Psoas muscle (tissue), 8 donors: ENCODE results near the gene FAM228B. TPM values are rescaled to one million over a fixed set of nuclear protein-coding genes. Genes with fewer than 3 reads are reported as not detected.
"Not testable (repeated sequence)": the region's sequence is repeated elsewhere in the genome, so short reads cannot be mapped to it uniquely, and the experiment has no call there.

ENCODE experiments used
- ATAC-seq, 4 donors: fragments of 200-7000 bp; cut with Tn5 transposase; one replicate each; pipeline ENCODE4 v1.9.1; 2020; ENCODE audit warnings: moderate library complexity in 3 of 4, mild to moderate bottlenecking in 2 of 4
- DNase-seq, 2 donors: peaks; one replicate each; pipeline ENCODE4 v3.0.0-alpha.2; 2020
- H3K27ac ChIP-seq: fragments of 200-600 bp; one replicate; pipeline ENCODE4 v1.8.0; 2022
- H3K27me3 ChIP-seq, 3 donors: fragments of 200-600 bp in 1 of 3; one replicate each; pipeline versions ENCODE4 v1.6.1 to v1.8.0; 2013 to 2022; ENCODE audit warnings: low read length in 2 of 3, mild to moderate bottlenecking in 2 of 3, moderate library complexity in 1 of 3; ENCODE audit not compliant: insufficient read depth in 3 of 3
- H3K36me3 ChIP-seq, 2 donors: fragments of 200-600 bp in 1 of 2; one replicate each; pipeline versions ENCODE4 v1.6.1 to v1.8.0; 2013 to 2022; ENCODE audit warnings: low read depth in 1 of 2, mild to moderate bottlenecking in 1 of 2, moderate library complexity in 1 of 2; ENCODE audit not compliant: insufficient read depth in 1 of 2
- H3K4me1 ChIP-seq: fragments of 200-600 bp; one replicate; pipeline ENCODE4 v1.8.0; 2022
- H3K4me3 ChIP-seq: fragments of 200-600 bp; one replicate; pipeline ENCODE4 v1.8.0; 2022; ENCODE audit warnings: mild to moderate bottlenecking
- H3K9me3 ChIP-seq: fragments of 200-600 bp; one replicate; pipeline ENCODE4 v1.8.0; 2022
- WGBS, 3 donors: extraction: QIAGEN DNeasy Blood & Tissue Kit; methylation state at CpG; one replicate each; pipeline versions ENCODE4 v1.1.6 to v1.1.7; 2013; 5-methylcytosine and 5-hydroxymethylcytosine counted together
- intact Hi-C, 2 donors: fragments of 100-400 bp; cut with DNase I; formaldehyde crosslinking; loops; one replicate each; pipeline versions ENCODE4 v1.11.0 to v1.14.2; 2022
- polyA plus RNA-seq, 3 donors: library from polyadenylated mRNA; stranded (reverse); fragments of 200-250 nt; gene quantifications; one replicate each; pipeline ENCODE4 v1.2.3, GENCODE V29; 2013
- total RNA-seq, 4 donors: library from RNA; stranded (reverse); fragmentation: NEBNext Ultra II Directional in 2 of 4; extraction: Animal tissue kit (Norgen Biotek cat#: 25700) in 2 of 4; gene quantifications; one replicate each; pipeline versions ENCODE4 v1.2.1 to v1.2.4, GENCODE V29; 2021 to 2023
- TF ChIP-seq, protein P1 (sequence below): fragments of 200-600 bp; IDR thresholded peaks from one replicate; pipeline ENCODE4 v1.8.0; 2022; ENCODE audit warnings: antibody characterized with exemption
- donor health status: healthy with polysubstance abuse.
- donor health status: DM: no; HTN: no; CAD: no; lungs with moderate emphysema.
- donor health status: Bipolar disorder and iron deficiency.
- donor health status: healthy.
- donor health status: DM: yes; HTN: yes; CAD: no.
- donor health status: DM: no; HTN: no; CAD: no.
- donor health status: DM: no; HTN: no; CAD: no.
- donor health status: DM: yes; HTN: yes; CAD: no.

The FAM228B gene
- total and polyA plus RNA-seq, 7 donors = 2.5 to 30.1 (median 12.4) TPM

DNA sequence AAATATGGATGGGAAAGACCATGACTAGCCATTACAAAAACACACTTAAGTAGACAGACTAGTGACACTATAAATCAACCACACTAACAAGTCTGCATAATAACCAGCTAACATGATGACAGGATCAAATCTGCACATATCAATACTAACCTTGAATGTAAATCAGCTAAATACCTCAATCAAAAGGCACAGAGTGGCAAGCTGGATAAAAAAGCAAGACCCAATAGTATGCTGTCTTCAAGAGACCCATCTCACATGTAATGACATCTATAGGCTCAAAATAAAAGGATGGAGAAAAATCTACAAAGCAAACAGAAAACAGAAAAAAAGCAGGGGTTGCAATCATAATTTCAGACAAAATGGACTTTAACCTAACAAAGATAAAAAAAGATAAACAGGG lies 16.5 kb upstream of the FAM228B start:
- ATAC-seq (no peak), DNase-seq (no peak)
- no peak overlapping the region for H3K27ac ChIP-seq
- intact Hi-C loops = no loop called here
- H3K9me3 ChIP-seq = no peaks in the 10 kb centered on the region
- H3K4me1 ChIP-seq = no peaks in the 10 kb centered on the region
- peaks cover 0 to 8% of the 10 kb centered on the region in 2 donors for H3K36me3 ChIP-seq
- no peaks in the 10 kb centered on the region for H3K27me3 ChIP-seq
- H3K4me3 ChIP-seq = no peak overlapping the region
- TF ChIP-seq, protein P1, sequence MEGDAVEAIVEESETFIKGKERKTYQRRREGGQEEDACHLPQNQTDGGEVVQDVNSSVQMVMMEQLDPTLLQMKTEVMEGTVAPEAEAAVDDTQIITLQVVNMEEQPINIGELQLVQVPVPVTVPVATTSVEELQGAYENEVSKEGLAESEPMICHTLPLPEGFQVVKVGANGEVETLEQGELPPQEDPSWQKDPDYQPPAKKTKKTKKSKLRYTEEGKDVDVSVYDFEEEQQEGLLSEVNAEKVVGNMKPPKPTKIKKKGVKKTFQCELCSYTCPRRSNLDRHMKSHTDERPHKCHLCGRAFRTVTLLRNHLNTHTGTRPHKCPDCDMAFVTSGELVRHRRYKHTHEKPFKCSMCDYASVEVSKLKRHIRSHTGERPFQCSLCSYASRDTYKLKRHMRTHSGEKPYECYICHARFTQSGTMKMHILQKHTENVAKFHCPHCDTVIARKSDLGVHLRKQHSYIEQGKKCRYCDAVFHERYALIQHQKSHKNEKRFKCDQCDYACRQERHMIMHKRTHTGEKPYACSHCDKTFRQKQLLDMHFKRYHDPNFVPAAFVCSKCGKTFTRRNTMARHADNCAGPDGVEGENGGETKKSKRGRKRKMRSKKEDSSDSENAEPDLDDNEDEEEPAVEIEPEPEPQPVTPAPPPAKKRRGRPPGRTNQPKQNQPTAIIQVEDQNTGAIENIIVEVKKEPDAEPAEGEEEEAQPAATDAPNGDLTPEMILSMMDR = no peak

DNA sequence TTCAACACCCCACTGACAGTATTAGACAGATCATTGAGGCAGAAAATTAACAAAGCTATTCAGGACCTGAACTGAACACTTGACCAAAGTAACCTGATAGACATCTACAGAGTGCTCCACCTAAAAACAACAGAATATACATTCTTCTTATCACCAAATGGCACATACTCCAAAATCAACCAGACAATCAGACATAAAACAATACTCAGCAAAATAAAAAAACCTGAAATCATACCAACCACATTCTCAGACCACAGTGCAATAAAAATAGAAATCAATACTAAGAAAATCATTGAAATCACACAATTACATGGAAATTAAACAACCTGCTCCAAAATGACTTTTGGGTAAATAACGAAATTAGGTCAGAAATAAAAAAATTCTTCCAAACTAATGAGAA lies 15.9 kb upstream of the FAM228B start:
- 43 to 98% (median 53%) methylated on average over 1 of the region's 1 CpG for WGBS, 3 donors
- ATAC-seq (no peak), DNase-seq (no peak)
- H3K4me1 ChIP-seq = no peaks in the 10 kb centered on the region
- H3K27ac ChIP-seq = no peak overlapping the region
- H3K27me3 ChIP-seq = no peaks in the 10 kb centered on the region
- H3K36me3 ChIP-seq = peaks cover 0 to 8% of the 10 kb centered on the region in 2 donors
- no peak overlapping the region for H3K4me3 ChIP-seq
- intact Hi-C loops = no loop called here
- TF ChIP-seq, protein P1 = no peak
- no peaks in the 10 kb centered on the region for H3K9me3 ChIP-seq

DNA sequence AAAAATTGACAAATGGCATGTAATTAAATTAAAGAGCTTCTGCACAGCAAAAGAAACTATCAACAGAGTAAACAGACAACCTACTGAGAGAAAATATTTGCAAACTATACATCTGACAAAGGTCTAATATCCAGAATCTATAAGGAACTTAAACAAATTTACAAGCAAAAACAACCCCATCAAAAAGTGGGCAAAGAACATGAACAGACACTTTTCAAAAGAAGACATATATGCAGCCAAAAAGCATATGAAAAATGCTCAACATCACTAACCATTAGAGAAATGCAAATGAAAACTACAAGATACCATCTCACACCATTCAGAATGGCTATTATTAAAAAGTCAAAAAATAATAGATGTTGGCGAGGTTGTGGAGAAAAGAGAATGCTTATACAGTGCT lies 13.8 kb upstream of the FAM228B start:
- 97 to 98% (median 97%) methylated on average over 1 of the region's 1 CpG for WGBS, 3 donors
- H3K27me3 ChIP-seq, H3K4me1 ChIP-seq, H3K9me3 ChIP-seq, H3K27ac ChIP-seq, DNase-seq, ATAC-seq, intact Hi-C loops, H3K36me3 ChIP-seq, H3K4me3 ChIP-seq: not testable (repeated sequence)

DNA sequence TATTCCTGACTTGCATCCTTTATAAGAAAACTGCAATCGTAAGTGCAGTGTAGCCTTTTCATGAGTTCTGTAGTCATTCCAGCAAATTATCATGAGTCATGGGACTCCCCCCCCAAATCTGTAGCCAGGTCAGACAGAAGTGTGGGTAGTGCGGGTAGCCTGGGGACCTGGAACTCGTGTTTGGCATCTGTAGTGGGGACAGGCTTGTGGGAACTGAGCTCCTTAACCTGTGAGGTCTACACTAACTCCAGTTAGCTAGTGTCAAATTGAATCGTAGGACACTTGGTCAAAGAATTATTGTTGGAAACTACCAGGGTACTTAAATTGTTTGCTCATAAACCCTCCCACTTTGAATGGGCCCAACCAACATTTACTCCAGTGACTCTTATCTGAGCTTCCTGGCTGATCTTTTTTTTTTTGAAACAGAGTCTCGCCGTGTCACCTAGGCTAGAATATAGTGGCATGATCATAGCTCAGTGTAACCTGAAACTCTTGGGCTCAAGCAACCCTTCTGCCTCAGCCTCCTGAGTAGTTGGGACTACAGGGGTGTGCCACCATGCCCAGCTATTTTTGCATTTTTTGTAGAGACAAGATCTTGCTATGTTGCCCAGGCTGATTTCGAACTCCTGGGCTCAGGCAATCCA lies 12.5 kb upstream of the FAM228B start:
- no peak overlapping the region for H3K27ac ChIP-seq
- H3K4me1 ChIP-seq = no peaks in the 10 kb centered on the region
- no peaks in the 10 kb centered on the region for H3K27me3 ChIP-seq
- intact Hi-C loops = no loop called here
- 77 to 90% (median 77%) methylated on average over 7 of the region's 7 CpGs for WGBS, 3 donors
- ATAC-seq = no peak
- no peak for DNase-seq
- TF ChIP-seq, protein P1 = no peak
- H3K4me3 ChIP-seq = no peak overlapping the region
- H3K9me3 ChIP-seq = peaks cover 7% of the 10 kb centered on the region
- H3K36me3 ChIP-seq = peaks cover 0 to 5% of the 10 kb centered on the region in 2 donors

DNA sequence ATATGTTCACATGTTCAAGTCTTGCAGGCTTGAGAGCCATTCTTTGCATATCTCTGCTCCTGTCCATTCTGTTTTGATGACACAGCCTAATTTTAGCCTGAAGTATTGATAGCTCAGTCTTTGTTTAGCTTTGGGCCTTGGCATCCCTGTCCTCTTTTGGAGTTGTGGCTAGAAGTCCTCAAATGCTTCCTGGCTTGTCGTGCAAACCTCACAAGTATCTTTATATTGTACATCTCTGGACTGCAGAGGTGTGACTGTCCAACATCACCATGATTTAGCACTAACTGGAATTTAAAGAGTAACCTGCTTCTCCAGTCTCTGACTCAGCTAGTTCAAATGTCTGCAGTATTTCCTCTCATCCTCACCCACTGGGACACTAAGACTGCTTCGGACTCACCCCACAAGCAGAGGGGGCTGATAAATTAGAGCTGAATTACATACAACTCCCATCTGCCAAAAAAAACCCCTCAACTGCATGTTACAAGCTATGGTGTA lies 11.8 kb upstream of the FAM228B start:
- no peak for DNase-seq
- TF ChIP-seq, protein P1 = no peak
- ATAC-seq = no peak
- Histone ChIP-seq H3K27me3 (no peaks in the 10 kb centered on the region), H3K4me1 (no peaks in the 10 kb centered on the region), H3K27ac (no peak overlapping the region), H3K4me3 (no peak overlapping the region), H3K9me3 (peaks cover 7% of the 10 kb centered on the region), H3K36me3 (peaks cover 0 to 10% of the 10 kb centered on the region in 2 donors)
- intact Hi-C loops = no loop called here
- 52 to 61% (median 60%) methylated on average over 2 of the region's 2 CpGs for WGBS, 3 donors
